Type B pancreatic cell (in vitro differentiated cells): ENCODE results near the gene OBSL1. TPM values are rescaled to one million over a fixed set of nuclear protein-coding genes. Genes with fewer than 3 reads are reported as not detected.

Experiments
- DNase-seq: peaks from one replicate; pipeline ENCODE4 v3.0.0; 2021; ENCODE audit warnings: mixed read lengths; ENCODE audit not compliant: unreplicated experiment; ENCODE audit errors: extremely low spot score
- H3K27ac Mint-ChIP-seq: 2 replicates; pipeline ENCODE4 v1.8.0; 2021; ENCODE audit warnings: mild to moderate bottlenecking, mixed read lengths
- H3K27me3 Mint-ChIP-seq: 2 replicates; pipeline ENCODE4 v1.8.0; 2021; ENCODE audit warnings: mixed read lengths
- H3K36me3 Mint-ChIP-seq: 2 replicates; pipeline ENCODE4 v1.8.0; 2021; ENCODE audit warnings: mixed read lengths
- H3K4me1 Mint-ChIP-seq: one replicate; pipeline ENCODE4 v1.8.0; 2021; ENCODE audit warnings: mixed read lengths; ENCODE audit not compliant: unreplicated experiment
- H3K4me3 Mint-ChIP-seq: 2 replicates; pipeline ENCODE4 v1.8.0; 2021; ENCODE audit warnings: mild to moderate bottlenecking, mixed read lengths
- H3K9me3 Mint-ChIP-seq: 2 replicates; pipeline ENCODE4 v1.8.0; 2021; ENCODE audit warnings: mixed read lengths
- CTCF ChIP-seq: fragments of 200-600 bp; sonication (generic); conservative IDR thresholded peaks from 2 replicates; pipeline ENCODE4 v1.5.0; 2021; ENCODE audit warnings: antibody characterized with exemption, mild to moderate bottlenecking
- total RNA-seq: library from RNA; stranded (reverse); gene quantifications from 2 replicates; pipeline ENCODE4 v1.2.1, GENCODE V29; 2021; ENCODE audit warnings: low replicate concordance

Gene OBSL1
- total RNA-seq, 1 donor from 2014 or later: 197 TPM

DNA sequence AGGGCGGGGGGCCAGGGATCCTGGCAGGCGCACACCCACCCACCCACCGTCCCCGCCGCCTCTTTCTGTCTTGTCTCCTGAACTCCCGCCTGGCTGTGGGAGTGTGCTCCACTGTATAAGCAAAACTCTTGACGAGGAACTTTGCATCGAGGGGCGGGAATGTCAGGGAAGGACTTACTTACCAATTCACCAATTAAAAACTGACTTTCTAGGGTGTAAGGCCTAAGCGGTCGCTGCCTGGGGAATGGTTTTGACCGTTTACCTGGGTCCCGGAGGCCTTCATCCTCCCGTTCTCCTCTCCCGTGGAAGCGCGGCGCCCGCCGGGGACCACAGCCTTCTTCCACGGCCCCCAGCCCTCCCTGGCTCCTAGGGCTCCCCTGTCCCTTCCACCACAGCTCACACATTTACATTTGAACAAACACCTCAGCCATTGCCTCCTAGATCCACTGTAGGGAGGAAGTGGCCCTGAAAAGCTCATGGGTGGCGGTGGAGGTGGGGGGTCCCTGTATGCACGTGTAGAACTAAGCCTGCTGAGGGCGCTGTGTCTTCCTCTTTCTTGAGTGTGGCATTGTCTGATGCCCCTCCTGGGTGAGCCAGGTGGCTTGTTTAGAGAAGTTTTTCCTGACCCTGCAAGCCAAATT is 48.2 kb downstream of the OBSL1 start:
- no peak overlapping the region for H3K27ac Mint-ChIP-seq
- H3K36me3 Mint-ChIP-seq: no peaks in the 10 kb centered on the region
- DNase-seq: no peak
- H3K4me1 Mint-ChIP-seq: peaks cover 60% of the 10 kb centered on the region
- no peaks in the 10 kb centered on the region for H3K9me3 Mint-ChIP-seq
- TF ChIP-seq CTCF: peak; percentile 26
- peak overlapping the region; percentile 51 for H3K4me3 Mint-ChIP-seq
- peaks cover 69% of the 10 kb centered on the region for H3K27me3 Mint-ChIP-seq

- Mint-ChIP-seq H3K27ac (peak overlapping the region; percentile 11), H3K4me3 (peak overlapping the region; percentile 79), H3K27me3 (peaks cover 69% of the 10 kb centered on the region), H3K36me3 (no peaks in the 10 kb centered on the region), H3K9me3 (no peaks in the 10 kb centered on the region), H3K4me1 (peaks cover 62% of the 10 kb centered on the region)
- DNase-seq: no peak
- TF ChIP-seq CTCF: no peak
Observed at GRCh38 chr2:219522111-219523030, 49.0 kb downstream of the OBSL1 start.

- Mint-ChIP-seq H3K27ac (peak overlapping the region; percentile 11), H3K27me3 (peaks cover 69% of the 10 kb centered on the region), H3K36me3 (no peaks in the 10 kb centered on the region), H3K4me3 (peak overlapping the region; percentile 79), H3K4me1 (peaks cover 58% of the 10 kb centered on the region), H3K9me3 (no peaks in the 10 kb centered on the region)
- peak; percentile 83 for TF ChIP-seq CTCF
- no peak for DNase-seq
Observed at GRCh38 chr2:219521066-219521880, 50.1 kb downstream of the OBSL1 start.

DNA sequence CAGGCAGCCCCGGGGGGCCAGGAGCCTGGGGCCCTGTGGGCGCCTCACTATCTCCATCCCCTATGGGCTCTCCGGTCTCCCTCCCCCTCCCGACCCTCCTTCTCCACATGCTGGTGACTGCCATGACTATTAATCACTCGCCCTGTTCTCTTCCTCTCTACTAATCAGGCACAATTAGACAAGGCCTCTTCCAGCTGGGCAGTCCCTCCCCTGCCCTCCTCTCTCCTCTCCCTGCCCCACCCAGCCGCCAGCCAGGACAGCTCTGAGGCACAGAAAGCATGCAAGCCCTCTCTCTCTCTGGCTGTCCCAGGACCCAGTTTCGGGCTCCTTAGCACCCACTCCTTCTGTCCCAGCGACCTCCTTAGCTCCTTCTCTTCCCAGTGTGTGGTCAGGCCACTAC is 51.3 kb downstream of the OBSL1 start:
- H3K36me3 Mint-ChIP-seq: no peaks in the 10 kb centered on the region
- H3K4me1 Mint-ChIP-seq: peaks cover 54% of the 10 kb centered on the region
- TF ChIP-seq CTCF: no peak
- H3K4me3 Mint-ChIP-seq: no peak overlapping the region
- H3K9me3 Mint-ChIP-seq: no peaks in the 10 kb centered on the region
- H3K27ac Mint-ChIP-seq: no peak overlapping the region
- peaks cover 69% of the 10 kb centered on the region for H3K27me3 Mint-ChIP-seq
- DNase-seq: no peak

- no peak for TF ChIP-seq CTCF
- Mint-ChIP-seq H3K27me3 (peaks cover 70% of the 10 kb centered on the region), H3K4me3 (peak overlapping the region; percentile 20), H3K36me3 (no peaks in the 10 kb centered on the region), H3K27ac (peak overlapping the region; percentile 2), H3K4me1 (peaks cover 52% of the 10 kb centered on the region), H3K9me3 (no peaks in the 10 kb centered on the region)
- no peak for DNase-seq
Observed at GRCh38 chr2:219519526-219519916, 51.8 kb downstream of the OBSL1 start.
